SU-DHL-6 (cell line): ENCODE results near the gene CYTH1.

Experiments used
- CTCF ChIP-seq: fragments of 200-600 bp; sonication (generic); IDR thresholded peaks from one replicate; pipeline ENCODE4 v1.5.1; 2017; ENCODE audit warnings: antibody characterized with exemption, mild to moderate bottlenecking, low read length, moderate library complexity; ENCODE audit not compliant: insufficient read depth, poor library complexity, severe bottlenecking
- EZH2phosphoT487 ChIP-seq: fragments of 200-600 bp; sonication (generic), shearing (Covaris generic); conservative IDR thresholded peaks from 2 replicates; pipeline ENCODE4 v1.6.1; 2018; ENCODE audit warnings: mild to moderate bottlenecking, antibody characterized with exemption, low read length, moderate library complexity, mixed read lengths

GRCh38 chr17:78797213-78797612, 15.1 kb upstream of the CYTH1 start:
- TF ChIP-seq CTCF (no peak), EZH2phosphoT487 (no peak)
